Astrocyte (in vitro differentiated cells and primary cell): ENCODE measurements around the gene P2RY13.

Experiments
- EZH2 ChIP-seq: IDR thresholded peaks from 2 replicates; pipeline ENCODE4 v1.6.1; 2012; ENCODE audit warnings: mild to moderate bottlenecking, low read length, inconsistent platforms; ENCODE audit not compliant: insufficient read depth
- TF ChIP-seq, protein P1 (sequence below): IDR thresholded peaks from 2 replicates; pipeline ENCODE4 v1.5.1; 2011; ENCODE audit warnings: low read depth, mild to moderate bottlenecking, inconsistent platforms, low read length, moderate library complexity; ENCODE audit not compliant: insufficient read depth

DNA sequence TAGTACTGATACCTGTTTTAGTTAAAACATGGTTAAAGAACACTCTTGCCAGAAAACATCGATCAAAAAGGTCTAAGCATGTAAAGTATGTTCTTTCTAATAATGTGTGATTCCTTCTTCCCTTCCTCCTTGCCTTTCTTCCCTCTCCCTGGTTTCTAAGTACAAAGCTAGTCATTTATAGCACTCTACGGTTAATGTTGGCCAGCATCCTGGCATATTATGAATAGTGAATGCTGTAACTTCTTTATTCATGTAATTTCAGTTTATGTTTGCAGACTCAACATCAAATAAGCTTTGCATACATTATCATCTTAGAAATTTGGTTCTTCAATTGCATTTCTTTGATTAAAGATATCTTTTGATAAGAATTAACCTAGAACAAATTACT is 28.1 kb upstream of the P2RY13 start:
- TF ChIP-seq, protein P1, sequence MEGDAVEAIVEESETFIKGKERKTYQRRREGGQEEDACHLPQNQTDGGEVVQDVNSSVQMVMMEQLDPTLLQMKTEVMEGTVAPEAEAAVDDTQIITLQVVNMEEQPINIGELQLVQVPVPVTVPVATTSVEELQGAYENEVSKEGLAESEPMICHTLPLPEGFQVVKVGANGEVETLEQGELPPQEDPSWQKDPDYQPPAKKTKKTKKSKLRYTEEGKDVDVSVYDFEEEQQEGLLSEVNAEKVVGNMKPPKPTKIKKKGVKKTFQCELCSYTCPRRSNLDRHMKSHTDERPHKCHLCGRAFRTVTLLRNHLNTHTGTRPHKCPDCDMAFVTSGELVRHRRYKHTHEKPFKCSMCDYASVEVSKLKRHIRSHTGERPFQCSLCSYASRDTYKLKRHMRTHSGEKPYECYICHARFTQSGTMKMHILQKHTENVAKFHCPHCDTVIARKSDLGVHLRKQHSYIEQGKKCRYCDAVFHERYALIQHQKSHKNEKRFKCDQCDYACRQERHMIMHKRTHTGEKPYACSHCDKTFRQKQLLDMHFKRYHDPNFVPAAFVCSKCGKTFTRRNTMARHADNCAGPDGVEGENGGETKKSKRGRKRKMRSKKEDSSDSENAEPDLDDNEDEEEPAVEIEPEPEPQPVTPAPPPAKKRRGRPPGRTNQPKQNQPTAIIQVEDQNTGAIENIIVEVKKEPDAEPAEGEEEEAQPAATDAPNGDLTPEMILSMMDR: no peak
- TF ChIP-seq EZH2: no peak
